ENCODE data around the gene HDAC8.

Gene HDAC8

DNA sequence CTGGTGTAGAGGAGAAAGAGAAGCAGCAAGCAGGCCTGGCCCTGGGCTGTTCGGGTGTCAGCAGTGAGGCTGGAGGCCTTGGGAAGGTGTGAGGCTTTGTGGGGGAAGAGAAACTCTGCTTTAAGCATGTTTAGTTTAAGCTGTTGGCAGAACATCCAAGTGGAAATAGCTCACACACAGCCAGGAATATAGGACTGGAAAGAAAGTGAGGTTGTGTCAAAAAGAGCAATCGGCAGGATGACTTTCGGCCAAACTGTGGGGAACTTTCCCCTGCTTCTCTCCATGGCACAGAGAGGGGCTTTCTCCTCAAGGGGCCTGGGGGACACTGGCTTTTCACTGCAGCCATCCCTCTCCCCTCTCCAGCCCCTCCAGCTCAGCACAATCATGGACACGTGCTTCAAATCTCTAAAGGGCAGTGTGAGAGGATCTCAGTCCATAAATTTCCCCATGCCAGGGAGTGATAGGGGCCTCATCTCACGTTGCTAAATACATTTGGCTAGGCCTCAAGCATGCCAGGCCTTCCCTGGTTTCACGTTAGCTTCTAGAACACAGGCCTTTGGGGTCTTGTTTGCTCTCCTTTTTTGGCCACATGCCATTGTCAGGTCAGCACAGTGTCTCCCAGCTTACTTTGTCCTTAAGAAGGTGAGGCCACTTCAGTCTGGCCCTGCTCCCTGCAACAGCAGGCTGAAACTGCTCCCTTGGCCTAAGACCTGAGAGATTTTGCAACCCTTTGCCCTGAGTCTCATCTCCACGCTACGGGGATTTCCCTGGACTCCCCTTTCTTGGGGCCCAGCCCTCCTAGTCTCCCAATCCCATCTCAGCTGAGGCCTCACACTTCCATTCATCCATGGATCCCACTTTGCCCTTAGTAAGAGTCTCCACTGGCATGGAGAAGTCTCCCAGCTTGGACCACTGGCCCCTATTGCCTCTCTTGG, 258.7 kb downstream of the HDAC8 start:
- peak; percentile 64 for DNase-seq

DNA sequence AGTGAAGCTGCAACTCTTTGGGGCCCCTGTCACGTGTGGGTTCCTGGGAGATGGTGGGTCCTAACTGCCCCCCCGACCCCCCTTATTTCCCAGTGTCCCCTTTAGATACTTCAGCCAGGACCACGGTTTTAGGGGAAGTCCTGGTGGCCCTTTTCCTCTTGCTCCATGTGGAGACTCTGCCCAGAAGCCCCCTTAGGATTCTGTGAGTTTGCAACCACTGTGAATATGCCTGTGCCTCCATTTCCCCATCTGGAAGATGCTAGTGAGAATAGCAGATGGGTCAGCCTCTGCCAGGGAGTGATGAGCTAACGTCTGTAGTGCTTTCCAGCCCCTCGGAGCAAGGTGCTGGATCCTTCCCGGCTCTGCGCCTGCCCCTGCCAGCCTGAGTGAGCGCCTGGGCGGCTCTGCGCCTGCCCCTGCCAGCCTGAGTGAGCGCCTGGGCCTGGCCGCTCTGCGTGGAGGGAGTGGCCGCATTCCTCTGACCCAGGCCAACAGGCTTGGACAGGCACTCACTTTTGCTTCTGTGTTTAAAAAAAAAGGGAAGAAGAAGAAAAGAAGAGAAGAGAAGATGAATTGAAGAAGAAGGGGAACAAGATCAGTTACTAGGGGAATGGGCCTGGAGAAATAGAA, 260.2 kb downstream of the HDAC8 start:
- DNase-seq = no peak

DNA sequence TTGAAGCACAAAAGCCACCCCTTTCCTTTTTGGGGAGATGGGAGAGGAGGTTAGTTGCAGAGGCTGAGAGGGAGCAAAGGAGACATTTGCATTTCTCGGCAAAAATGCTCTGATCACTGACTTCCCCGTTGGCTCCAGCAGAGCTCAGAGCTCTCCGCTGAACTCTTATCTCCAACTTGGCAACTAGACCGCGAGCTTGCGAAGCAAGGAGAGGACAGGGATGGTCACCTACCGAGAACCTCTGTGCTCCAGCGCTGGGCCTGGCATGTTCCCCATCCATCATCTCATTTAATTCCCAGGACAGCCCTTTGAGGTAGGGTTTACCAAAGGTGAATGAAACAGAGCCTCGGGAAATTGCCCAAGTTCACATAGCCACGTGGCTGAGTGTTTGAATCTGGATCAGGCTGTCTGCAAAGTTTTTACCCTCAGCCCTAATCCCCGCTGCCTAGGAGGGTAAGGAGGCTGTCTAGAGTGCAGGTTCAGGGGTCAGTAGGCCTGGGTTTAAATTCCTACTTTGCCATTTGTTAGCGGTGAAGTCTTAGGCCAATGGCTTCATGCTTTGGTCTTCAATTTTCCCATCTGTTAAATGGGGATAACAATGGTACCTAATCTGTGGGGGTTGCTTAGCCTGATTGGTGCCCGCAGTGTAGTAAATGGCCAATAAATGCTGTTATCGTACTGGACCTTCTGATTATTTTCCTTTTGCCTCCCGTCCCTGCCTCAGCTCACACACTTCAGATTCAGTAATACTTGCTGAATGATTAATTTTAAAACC, 263.2 kb downstream of the HDAC8 start:
- no peak for DNase-seq

DNA sequence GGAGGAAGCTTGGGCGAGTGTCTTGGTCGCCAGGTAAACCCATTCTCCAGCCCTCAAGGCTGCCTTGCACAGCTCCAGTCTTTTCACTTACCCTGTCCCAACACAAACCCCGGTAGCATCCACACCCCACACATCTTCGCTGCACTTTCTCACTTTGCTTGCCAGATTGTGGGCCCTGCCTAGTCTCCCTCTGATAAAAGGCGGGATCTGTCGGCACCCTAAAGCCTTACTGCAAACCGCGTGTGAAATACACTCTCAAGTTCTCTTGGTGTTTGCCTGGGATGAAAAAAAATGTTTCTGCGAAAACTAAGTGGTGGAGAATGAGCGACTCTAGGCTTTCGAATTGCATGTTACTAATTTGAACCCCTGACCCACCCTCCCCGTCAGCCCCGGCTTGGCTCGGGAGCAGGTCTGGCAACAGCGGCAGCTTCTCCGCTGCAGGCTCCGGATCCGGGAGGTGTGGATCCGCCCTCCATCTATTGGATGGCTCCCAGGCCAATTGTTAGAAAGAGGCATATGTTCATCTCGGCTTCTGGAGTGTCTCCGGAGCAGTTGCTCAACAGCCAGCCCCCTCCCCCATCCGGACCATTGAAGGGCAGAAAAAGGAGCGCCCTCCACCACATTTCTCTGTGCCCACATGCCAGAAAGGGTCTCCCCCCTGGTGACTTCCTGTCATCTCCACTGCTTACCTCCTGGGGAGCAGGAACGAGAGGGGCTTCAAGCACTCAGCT, 263.9 kb downstream of the HDAC8 start:
- DNase-seq = peak; percentile 88

DNA sequence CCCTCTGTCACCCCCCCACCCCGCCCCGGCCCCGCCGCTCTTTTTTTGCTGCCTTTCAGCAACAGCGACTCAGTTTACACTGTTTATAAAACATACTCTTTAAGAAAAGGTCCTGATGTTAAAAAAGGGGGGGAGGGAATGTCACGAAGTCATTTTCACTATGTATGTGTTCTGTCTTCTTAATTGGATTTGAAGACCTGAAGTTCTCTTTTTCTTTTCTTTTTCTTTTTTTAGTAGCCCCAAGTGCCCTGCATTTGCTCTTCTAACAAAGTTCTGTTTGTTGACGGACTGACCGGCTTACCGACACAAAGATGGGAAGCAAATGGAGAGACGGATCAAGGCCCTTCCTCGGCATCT, 264.5 kb downstream of the HDAC8 start:
- DNase-seq = no peak

DNA sequence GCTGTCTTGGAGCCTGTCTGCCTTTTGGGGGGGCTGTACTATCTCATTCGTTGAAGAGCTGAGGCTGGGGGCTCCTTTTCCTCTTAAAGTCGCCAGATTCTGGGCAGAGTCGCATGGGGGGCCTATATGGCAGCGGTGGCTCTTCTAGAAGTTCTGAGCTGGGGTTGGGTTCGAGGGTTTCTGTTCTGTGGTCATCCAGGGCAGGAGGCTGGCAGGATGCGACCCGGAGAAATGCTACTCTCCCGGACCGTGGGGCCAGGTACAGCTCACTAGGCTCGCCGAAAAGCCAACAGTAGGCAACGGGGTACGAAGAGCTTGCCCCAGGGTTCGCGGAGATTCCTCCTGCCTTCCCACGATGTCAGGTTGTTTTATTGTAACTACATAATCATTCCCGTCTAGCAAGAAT, 265.0 kb downstream of the HDAC8 start:
- DNase-seq = no peak

DNA sequence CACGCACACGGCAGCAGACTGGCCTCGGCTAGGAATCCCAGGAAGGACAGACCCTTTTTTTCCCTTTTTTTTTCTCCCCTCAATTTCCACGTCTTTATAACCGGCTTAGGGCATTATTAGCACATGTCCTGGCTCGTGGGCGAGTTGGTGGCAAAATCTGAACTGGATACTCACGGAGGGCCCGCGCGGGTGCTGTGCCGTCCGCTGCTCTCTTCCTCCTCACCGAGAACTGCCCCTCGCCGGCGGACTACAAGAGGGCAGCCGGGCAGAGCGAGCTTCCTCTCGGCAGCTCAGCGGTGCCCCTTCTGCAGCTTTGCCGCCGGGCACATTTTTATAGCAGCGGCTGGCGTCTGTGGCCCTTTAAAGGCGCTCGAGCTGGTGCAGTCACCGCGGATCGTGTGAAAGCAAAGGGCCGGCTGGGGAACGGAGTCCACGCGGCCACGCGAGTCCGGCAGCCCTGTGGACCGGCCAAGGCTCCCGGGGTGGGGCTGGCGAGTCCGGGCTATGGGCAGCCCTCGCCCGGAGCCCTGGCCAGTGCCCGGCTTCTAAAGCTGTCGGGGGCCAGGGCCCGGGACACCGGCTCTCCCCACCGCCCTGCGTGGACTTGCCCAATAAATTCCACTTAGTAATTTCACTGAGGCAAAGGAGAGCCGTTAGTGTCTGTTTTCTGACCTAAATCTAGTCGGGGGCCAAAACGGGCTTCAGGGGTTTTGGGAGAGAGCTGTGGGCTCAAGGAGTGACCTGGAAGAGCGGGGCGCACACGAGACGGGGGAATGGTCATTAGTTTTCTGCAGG, 265.6 kb downstream of the HDAC8 start:
- DNase-seq = peak; percentile 77

DNA sequence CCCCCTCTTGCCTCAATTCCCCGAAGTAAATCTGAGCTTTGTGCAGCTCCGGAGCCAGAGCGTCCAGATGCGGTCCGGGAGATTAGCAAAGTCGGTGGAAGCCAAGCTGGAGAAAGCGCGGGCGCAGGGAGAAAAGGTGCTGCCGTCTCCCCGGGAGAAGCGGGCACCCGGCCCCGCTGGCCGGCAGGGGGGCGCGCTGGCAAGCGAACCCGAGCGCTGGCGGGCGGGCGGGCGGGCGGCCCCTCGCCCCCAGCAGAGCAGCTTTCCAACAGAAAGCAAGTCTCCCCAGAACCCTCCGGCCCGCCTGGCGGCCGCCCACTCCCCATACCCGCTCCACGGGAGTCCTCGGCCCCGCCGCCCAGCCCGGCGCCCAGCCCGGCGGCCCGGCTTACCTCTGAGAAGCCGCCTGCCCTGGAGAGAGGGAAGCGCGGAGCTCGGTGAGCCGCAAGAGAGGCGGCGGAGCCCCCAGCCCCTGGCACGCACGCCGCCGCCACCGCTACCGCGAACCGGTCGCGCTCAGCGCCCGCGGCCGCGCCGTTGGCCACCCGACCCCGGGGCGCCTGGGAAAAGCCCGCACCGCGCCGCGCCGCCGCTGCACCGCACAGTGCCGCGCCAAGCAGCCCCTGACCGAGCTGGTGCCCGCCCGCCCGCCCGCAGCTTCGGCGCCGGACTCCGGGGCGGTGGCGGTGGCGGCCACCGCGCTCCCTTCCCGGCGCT, 266.4 kb downstream of the HDAC8 start:
- DNase-seq = peak; percentile 30

DNA sequence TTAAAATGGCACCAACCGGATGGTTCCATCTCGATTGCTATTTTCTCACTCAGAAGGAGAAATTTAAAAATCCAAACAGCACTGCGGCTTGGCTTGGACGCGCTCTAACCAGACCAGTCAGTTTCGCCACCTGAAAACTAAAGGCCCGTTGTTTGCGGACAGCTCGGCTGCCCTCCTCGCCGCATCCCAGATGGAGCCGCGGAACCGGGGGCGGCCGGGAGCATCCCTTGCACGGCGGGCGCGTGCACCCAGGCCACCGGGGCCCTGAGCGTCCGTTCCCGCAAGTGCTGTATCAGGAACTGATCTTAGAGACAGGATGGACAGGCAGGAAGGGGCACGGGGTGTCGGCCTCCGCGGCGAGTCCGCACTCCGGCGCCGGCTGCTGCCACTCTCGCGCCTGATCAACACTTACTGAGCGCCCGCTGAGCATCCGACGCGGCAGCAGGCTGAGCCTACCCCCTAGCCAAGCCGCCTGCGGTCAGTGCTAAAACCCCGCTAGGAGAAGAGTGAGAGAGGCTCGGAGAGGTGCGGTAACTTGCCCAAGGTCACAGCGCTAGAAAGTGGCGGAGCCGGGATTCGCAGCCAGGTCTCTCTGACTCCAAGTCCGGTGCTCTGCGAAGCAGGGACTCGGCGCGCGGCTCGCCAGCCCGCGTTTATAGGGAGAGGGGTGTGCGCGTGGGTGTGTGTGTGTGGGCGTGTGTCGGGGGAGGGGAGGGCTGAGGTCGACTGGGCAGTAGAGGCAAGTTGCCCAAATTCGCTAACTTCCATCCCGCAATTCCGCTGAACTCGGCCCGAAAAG, 267.2 kb downstream of the HDAC8 start, which contains the start of gene CITED1:
Gene CITED1 (minus strand): TSS at position 629 of the 799 bp plus-strand sequence. CDS start 3,045 bp downstream, outside the sequence.
- DNase-seq = peak; percentile 47

DNA sequence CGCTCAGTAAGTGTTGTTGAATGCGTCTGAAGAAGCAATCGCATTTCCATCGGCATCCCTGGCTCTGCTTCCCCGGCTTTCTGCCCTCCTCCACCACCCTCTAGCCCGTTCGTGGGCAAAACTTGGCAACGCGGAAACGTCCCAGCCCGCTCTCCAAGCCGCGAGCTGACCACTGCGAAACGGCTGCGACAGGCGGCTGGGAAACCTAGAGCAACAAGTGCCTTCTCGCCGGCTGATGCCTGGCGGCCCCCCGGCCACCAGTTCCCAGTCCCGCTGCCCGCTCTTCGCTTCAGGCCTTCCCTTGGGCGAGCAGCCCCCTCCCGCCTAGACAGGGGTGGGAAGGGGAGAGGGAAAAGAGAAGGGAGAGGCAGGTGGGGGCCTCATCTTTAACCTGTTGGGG, 267.8 kb downstream of the HDAC8 start:
- DNase-seq = peak; percentile 34

DNA sequence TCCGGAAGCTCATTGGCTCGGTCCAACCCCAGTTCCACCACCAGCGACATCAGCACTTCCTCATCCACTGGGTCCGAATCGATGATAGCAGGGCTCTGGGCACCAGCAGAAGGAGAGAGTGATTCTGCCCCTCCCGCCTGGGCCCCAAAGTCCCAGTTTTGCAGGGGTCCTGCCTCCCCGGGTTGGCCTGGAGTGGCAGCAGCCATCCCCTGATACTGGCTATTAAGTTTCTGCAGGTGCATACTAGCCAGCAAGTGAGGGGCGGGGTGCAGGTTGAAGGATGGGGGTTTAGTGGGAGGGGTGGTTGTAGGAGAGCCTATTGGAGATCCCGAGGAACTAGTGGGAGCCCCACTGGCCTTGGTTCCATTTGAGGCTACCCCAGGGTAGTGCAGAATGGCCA, 270.9 kb downstream of the HDAC8 start:
- no peak for DNase-seq

DNA sequence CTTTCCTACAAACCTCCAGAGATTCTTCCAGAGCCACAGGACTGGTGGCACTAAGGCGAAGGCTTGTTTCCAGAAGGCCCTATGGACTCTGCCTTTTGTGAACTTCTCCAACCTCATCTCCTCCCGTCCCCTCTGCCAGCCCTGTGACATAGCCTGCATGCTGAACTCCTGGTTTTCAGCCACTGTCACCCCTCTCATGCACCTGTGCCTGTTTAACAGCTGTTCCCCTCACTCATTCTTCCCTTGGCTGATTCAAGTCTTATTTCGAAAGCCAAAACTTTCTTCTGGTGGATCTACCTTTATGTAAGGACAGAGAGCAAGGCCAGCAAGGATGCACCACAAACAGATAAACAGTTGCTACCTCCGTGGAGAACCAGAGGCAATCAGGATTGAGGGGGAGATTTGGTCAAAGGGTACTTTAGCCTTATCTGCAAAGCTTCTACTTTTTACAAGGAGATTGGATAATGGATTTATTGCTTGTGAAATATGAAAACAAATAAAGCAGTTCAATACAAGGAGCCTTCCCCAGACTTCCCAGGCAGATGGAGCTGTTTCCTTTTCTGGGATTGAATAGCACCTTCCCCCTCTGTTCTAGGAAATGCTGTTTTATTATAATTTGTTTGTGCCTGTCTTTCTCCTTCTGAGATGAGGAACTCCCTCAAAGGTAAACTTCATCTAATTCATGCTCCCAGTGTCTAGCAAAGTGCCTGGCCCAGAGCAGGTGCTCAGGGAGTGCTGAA, 272.6 kb downstream of the HDAC8 start:
- DNase-seq = no peak

DNA sequence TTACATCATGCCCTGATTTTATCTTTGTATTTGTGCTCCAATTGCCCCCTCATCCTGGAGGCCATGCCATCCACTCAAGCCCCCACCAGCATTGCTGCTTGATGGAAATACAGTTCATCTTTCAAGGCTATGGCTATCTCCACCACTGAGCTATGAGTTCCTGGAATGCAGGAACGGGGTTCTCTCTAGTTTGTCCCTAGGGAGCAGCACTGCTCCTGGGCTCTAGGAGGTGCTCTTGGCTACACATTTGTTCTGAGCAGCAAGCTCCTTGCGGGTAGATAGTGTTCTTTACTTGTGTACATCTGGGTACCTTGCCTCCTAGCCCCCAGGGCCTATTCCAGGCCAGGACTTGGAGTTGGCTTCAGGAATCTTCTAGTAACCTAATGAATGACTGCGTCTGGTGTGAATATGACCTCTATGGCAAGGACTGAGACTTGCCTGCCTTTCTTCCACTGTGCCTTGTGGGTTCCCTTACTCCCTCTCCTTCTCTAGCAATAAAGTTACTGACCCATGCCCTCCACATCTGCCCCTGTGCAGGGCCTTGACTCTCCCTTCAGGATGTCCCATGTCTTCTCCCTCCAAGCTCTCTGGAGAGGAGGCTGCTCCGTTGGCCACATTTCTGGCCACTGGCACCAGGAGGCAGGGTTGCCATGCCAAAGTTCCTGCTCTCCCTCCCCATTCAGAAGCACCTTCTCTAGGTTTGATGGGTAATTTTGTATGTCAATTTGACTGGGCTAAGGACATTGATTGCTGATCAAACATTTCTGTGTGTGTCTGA, 274.5 kb downstream of the HDAC8 start:
- DNase-seq = no peak

DNA sequence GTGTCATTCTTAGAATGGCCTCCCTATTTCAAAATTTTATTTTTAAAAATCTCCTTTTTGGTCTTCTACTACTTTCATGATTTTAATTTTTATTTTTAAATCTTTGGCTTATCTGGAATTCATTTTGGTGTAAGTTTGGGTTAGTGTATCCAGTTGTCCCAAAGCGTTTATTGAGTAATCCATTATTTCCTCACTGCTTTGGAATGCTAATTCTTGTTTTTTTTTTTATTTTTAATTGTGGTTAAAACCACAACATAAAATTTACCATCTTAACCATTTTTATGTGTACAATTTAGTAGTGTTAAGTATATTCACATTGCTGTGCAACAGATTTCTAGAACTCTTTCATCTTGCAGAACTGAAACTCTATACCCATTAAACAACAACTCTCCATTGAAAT, 275.7 kb downstream of the HDAC8 start:
- DNase-seq = no peak

DNA sequence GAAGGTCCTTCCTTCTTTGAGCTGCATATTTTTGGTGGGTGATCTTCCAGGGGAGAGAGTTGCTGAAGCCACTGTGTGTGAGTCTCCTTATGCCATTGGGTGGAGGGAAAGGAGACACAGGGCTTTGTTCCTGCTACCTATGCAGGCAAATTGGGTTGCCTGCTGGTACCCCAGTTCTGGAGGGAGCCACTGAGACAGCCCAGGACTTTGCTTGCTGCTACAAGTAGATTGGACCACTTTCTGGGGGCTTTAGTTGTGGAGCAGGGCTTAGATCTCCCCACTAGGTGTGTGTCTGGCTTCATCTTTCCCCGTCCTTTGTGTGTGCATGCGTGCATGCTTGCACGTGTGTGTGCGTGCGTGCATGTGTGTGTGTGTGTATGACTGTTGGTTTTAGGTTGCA, 276.9 kb downstream of the HDAC8 start:
- DNase-seq = no peak

DNA sequence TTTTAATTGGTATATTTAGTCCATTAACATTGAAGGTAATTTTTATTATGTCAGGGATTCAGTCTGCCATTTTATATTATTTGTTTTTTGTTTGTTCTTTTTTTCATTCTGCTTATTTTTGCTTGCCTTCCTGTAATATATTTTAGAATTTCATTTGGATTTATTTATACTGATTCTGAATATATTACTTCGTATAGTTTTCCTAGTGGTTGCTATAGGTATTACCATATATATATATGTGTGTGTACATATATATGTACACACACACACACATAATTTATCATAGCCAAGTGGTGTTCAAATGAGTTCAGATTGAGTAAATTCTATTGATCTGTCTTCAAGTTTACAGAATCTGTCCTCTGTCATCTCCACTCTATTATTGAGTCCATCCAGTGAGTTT, 278.1 kb downstream of the HDAC8 start:
- DNase-seq = no peak

DNA sequence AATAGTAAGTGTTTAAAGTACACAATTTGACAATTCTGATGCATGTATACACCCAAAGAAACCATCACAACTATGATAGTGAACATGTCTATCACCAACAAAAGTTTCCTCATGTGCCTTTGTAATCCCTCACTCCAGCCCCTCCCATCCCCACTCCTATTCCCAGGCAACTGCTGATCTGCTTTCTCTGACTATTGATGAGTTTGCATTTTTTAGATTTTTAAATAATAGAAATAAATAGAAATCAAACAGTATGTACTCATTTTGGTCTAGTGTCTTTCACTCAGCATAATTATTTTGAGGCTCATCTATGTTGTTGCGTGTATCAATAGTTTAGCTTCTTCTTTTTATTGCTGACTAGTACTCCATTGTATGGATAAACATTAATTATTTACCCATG, 290.3 kb downstream of the HDAC8 start:
- DNase-seq = no peak

DNA sequence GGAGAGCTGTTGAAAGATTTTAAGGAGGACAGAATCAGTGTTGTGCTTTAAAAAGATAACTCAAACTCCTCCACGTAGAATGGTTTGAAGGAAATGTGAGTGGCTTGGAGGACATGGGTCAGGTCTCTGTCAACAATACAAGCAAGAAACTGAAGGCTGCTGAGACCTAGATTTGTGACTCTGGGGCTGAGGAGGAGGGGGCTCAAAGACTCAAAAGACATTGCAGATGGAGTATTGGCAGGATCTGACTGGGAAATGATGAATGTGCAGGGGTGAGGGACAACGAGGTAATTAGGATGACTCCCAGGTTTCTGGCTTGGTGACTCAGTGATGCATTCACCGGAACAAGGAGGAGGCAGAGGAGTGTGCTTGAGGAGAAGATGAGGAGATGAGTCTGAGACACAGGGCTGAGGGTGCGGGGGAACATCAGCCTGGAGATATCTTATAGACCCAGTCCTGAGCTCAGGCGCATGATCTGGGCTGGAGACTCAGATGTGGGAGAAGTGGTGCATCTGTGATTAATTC, 292.3 kb downstream of the HDAC8 start:
- no peak for DNase-seq

All from right hindlimb (tissue), 1 donor.